SK-N-MC (cell line): Measurements from ENCODE around the gene OPCML.

Experiments used
- EZH2 ChIP-seq: fragments of 200-600 bp; sonication (generic); IDR thresholded peaks from one replicate; pipeline ENCODE4 v1.6.1; 2017; ENCODE audit warnings: antibody characterized with exemption
- FOXP2 ChIP-seq: optimal IDR thresholded peaks from 2 replicates; pipeline ENCODE3; 2011; ENCODE audit warnings: mild to moderate bottlenecking, moderate library complexity; ENCODE audit not compliant: insufficient read depth; ENCODE audit errors: extremely low read length, control extremely low read depth
- POLR2AphosphoS5 ChIP-seq: IDR thresholded peaks from 2 replicates; pipeline ENCODE4 v1.6.1; 2012; ENCODE audit warnings: mild to moderate bottlenecking, low read depth, low read length, borderline replicate concordance

DNA sequence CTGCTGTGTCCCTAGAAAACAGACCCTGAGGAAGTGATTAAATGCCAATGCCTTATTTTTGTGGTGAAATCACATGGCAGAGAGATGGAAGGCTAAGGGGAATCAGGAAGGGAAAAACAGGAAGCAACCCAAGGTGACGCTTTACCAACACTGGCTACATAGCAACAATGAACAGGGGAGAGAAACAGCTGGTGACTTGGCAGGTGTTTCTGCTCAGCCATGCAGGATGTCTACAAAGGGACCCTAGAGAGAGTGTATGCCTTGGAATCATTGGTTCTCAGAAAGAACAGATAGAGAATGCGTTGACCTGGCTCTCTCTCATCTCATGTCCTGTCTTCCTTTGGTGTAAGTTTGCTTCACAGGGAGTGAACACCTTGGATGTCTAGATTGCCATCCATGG, 911.9 kb downstream of the OPCML start:
- no peak for TF ChIP-seq EZH2
- no peak for TF ChIP-seq POLR2AphosphoS5
- no peak for TF ChIP-seq FOXP2
